ENCODE results near the gene ACAD8. TPM values are rescaled to one million over a fixed set of nuclear protein-coding genes. Genes with fewer than 3 reads are reported as not detected.

Gene ACAD8
- total and polyA plus RNA-seq, 4 donors, result 25.9 to 53.5 (median 36.7) TPM

- no peaks in the 10 kb centered on the region for H3K27me3 ChIP-seq (ENCODE audit: control insufficient read depth, insufficient read depth, low read length)
- peak in 1 of 6 donors; percentile 38 for DNase-seq (ENCODE audit: low read depth in 4 of 6, low spot score in 6 of 6)
- 90% methylated on average over 9 of the region's 14 CpGs for WGBS (ENCODE audit: insufficient coverage)
- no peak overlapping the region for H3K4me3 ChIP-seq (ENCODE audit: low read depth, low read length)
- no peaks in the 10 kb centered on the region for H3K4me1 ChIP-seq (ENCODE audit: control insufficient read depth, insufficient read depth, low read length)
- H3K9me3 ChIP-seq (ENCODE audit: control insufficient read depth, insufficient read depth, low read length), result no peaks in the 10 kb centered on the region
- no peak overlapping the region for H3K27ac ChIP-seq (ENCODE audit: low read depth, low read length)
- H3K36me3 ChIP-seq (ENCODE audit: control insufficient read depth, insufficient read depth, low read length), result peaks cover 54% of the 10 kb centered on the region
Measured at GRCh38 chr11:134261626-134262488, 8.5 kb downstream of the ACAD8 start.

- Histone ChIP-seq H3K9me3 (ENCODE audit: control insufficient read depth, insufficient read depth, low read length) (no peaks in the 10 kb centered on the region), H3K27me3 (ENCODE audit: control insufficient read depth, insufficient read depth, low read length) (peaks cover 2% of the 10 kb centered on the region), H3K36me3 (ENCODE audit: control insufficient read depth, insufficient read depth, low read length) (peaks cover 29% of the 10 kb centered on the region), H3K27ac (ENCODE audit: low read depth, low read length) (no peak overlapping the region), H3K4me1 (ENCODE audit: control insufficient read depth, insufficient read depth, low read length) (no peaks in the 10 kb centered on the region), H3K4me3 (ENCODE audit: low read depth, low read length) (no peak overlapping the region)
- DNase-seq (ENCODE audit: low read depth in 4 of 6, low spot score in 6 of 6), result no peak
- 100% methylated on average over 5 of the region's 7 CpGs for WGBS (ENCODE audit: insufficient coverage)
Measured at GRCh38 chr11:134264966-134265764, 11.8 kb downstream of the ACAD8 start.

GRCh38 chr11:134266440-134266839 lies 13.1 kb downstream of the ACAD8 start:
- 96% methylated on average over 5 of the region's 5 CpGs for WGBS (ENCODE audit: insufficient coverage)
- Histone ChIP-seq H3K4me3 (ENCODE audit: low read depth, low read length) (no peak overlapping the region), H3K27me3 (ENCODE audit: control insufficient read depth, insufficient read depth, low read length) (peaks cover 2% of the 10 kb centered on the region), H3K27ac (ENCODE audit: low read depth, low read length) (no peak overlapping the region), H3K36me3 (ENCODE audit: control insufficient read depth, insufficient read depth, low read length) (peaks cover 20% of the 10 kb centered on the region), H3K4me1 (ENCODE audit: control insufficient read depth, insufficient read depth, low read length) (no peaks in the 10 kb centered on the region), H3K9me3 (ENCODE audit: control insufficient read depth, insufficient read depth, low read length) (no peaks in the 10 kb centered on the region)
- DNase-seq (ENCODE audit: low read depth in 4 of 6, low spot score in 6 of 6), result no peak

- WGBS (ENCODE audit: insufficient coverage), result 91% methylated on average over 3 of the region's 3 CpGs
- Histone ChIP-seq H3K4me1 (ENCODE audit: control insufficient read depth, insufficient read depth, low read length) (no peaks in the 10 kb centered on the region), H3K4me3 (ENCODE audit: low read depth, low read length) (no peak overlapping the region), H3K27ac (ENCODE audit: low read depth, low read length) (no peak overlapping the region), H3K27me3 (ENCODE audit: control insufficient read depth, insufficient read depth, low read length) (peaks cover 6% of the 10 kb centered on the region), H3K36me3 (ENCODE audit: control insufficient read depth, insufficient read depth, low read length) (peaks cover 16% of the 10 kb centered on the region), H3K9me3 (ENCODE audit: control insufficient read depth, insufficient read depth, low read length) (no peaks in the 10 kb centered on the region)
- DNase-seq (ENCODE audit: low read depth in 4 of 6, low spot score in 6 of 6), result no peak
Measured at GRCh38 chr11:134266841-134267251, 13.5 kb downstream of the ACAD8 start.

GRCh38 chr11:134267461-134267860 lies 14.1 kb downstream of the ACAD8 start:
- H3K4me3 ChIP-seq (ENCODE audit: low read depth, low read length), result no peak overlapping the region
- peaks cover 11% of the 10 kb centered on the region for H3K27me3 ChIP-seq (ENCODE audit: control insufficient read depth, insufficient read depth, low read length)
- peaks cover 10% of the 10 kb centered on the region for H3K36me3 ChIP-seq (ENCODE audit: control insufficient read depth, insufficient read depth, low read length)
- DNase-seq (ENCODE audit: low read depth in 4 of 6, low spot score in 6 of 6), result no peak
- no peaks in the 10 kb centered on the region for H3K9me3 ChIP-seq (ENCODE audit: control insufficient read depth, insufficient read depth, low read length)
- H3K27ac ChIP-seq (ENCODE audit: low read depth, low read length), result no peak overlapping the region
- 46% methylated on average over 4 of the region's 5 CpGs for WGBS (ENCODE audit: insufficient coverage)
- no peaks in the 10 kb centered on the region for H3K4me1 ChIP-seq (ENCODE audit: control insufficient read depth, insufficient read depth, low read length)

- H3K27me3 ChIP-seq (ENCODE audit: control insufficient read depth, insufficient read depth, low read length), result peaks cover 16% of the 10 kb centered on the region
- no peak overlapping the region for H3K27ac ChIP-seq (ENCODE audit: low read depth, low read length)
- H3K4me1 ChIP-seq (ENCODE audit: control insufficient read depth, insufficient read depth, low read length), result no peaks in the 10 kb centered on the region
- H3K9me3 ChIP-seq (ENCODE audit: control insufficient read depth, insufficient read depth, low read length), result no peaks in the 10 kb centered on the region
- peaks cover 7% of the 10 kb centered on the region for H3K36me3 ChIP-seq (ENCODE audit: control insufficient read depth, insufficient read depth, low read length)
- peak in 1 of 6 donors; percentile 35 for DNase-seq (ENCODE audit: low read depth in 4 of 6, low spot score in 6 of 6)
- 69% methylated on average over 8 of the region's 11 CpGs for WGBS (ENCODE audit: insufficient coverage)
- no peak overlapping the region for H3K4me3 ChIP-seq (ENCODE audit: low read depth, low read length)
Measured at GRCh38 chr11:134267966-134268365, 14.6 kb downstream of the ACAD8 start.

GRCh38 chr11:134270250-134270714 lies 16.9 kb downstream of the ACAD8 start:
- Histone ChIP-seq H3K27me3 (ENCODE audit: control insufficient read depth, insufficient read depth, low read length) (peaks cover 39% of the 10 kb centered on the region), H3K4me3 (ENCODE audit: low read depth, low read length) (no peak overlapping the region), H3K4me1 (ENCODE audit: control insufficient read depth, insufficient read depth, low read length) (no peaks in the 10 kb centered on the region), H3K36me3 (ENCODE audit: control insufficient read depth, insufficient read depth, low read length) (no peaks in the 10 kb centered on the region), H3K27ac (ENCODE audit: low read depth, low read length) (no peak overlapping the region), H3K9me3 (ENCODE audit: control insufficient read depth, insufficient read depth, low read length) (no peaks in the 10 kb centered on the region)
- 35% methylated on average over 4 of the region's 5 CpGs for WGBS (ENCODE audit: insufficient coverage)
- no peak for DNase-seq (ENCODE audit: low read depth in 4 of 6, low spot score in 6 of 6)

- H3K4me3 ChIP-seq (ENCODE audit: low read depth, low read length), result no peak overlapping the region
- H3K4me1 ChIP-seq (ENCODE audit: control insufficient read depth, insufficient read depth, low read length), result peaks cover 13% of the 10 kb centered on the region
- 100% methylated on average over 1 of the region's 4 CpGs for WGBS (ENCODE audit: insufficient coverage)
- H3K27ac ChIP-seq (ENCODE audit: low read depth, low read length), result no peak overlapping the region
- no peaks in the 10 kb centered on the region for H3K9me3 ChIP-seq (ENCODE audit: control insufficient read depth, insufficient read depth, low read length)
- no peaks in the 10 kb centered on the region for H3K36me3 ChIP-seq (ENCODE audit: control insufficient read depth, insufficient read depth, low read length)
- no peak for DNase-seq (ENCODE audit: low read depth in 4 of 6, low spot score in 6 of 6)
- H3K27me3 ChIP-seq (ENCODE audit: control insufficient read depth, insufficient read depth, low read length), result peaks cover 52% of the 10 kb centered on the region
Measured at GRCh38 chr11:134271978-134272377, 18.6 kb downstream of the ACAD8 start.

- H3K27ac ChIP-seq (ENCODE audit: low read depth, low read length), result no peak overlapping the region
- no peaks in the 10 kb centered on the region for H3K36me3 ChIP-seq (ENCODE audit: control insufficient read depth, insufficient read depth, low read length)
- DNase-seq (ENCODE audit: low read depth in 4 of 6, low spot score in 6 of 6), result peak in 1 of 6 donors; percentile 26
- H3K9me3 ChIP-seq (ENCODE audit: control insufficient read depth, insufficient read depth, low read length), result no peaks in the 10 kb centered on the region
- H3K27me3 ChIP-seq (ENCODE audit: control insufficient read depth, insufficient read depth, low read length), result peaks cover 59% of the 10 kb centered on the region
- H3K4me3 ChIP-seq (ENCODE audit: low read depth, low read length), result no peak overlapping the region
- H3K4me1 ChIP-seq (ENCODE audit: control insufficient read depth, insufficient read depth, low read length), result peaks cover 18% of the 10 kb centered on the region
- WGBS (ENCODE audit: insufficient coverage), result 26% methylated on average over 8 of the region's 18 CpGs
Measured at GRCh38 chr11:134272381-134273316, 19.3 kb downstream of the ACAD8 start.

All from spinal cord (tissue), 10 donors.